WTC11 (cell line): ENCODE results near the gene SLITRK6. TPM values are rescaled to one million over a fixed set of nuclear protein-coding genes. Genes with fewer than 3 reads are reported as not detected.
A peak's percentile ranks its signal among the peaks of the same experiment; 100 is the strongest.

Experiments
- ATAC-seq: fragments of 200-7000 bp; cut with Tn5 transposase; 2 replicates; pipeline ENCODE4 v1.10.0; 2021; ENCODE audit warnings: mild to moderate bottlenecking, moderate library complexity
- CTCF ChIA-PET: fragments of 300-600 bp; sonication (Branson Sonifier 250); formaldehyde crosslinking; loops from one replicate; lab custom pipeline; 2021; ENCODE audit warnings: antibody characterized with exemption; lab: Charles Lee
- POLR2A ChIA-PET: fragments of 350-600 bp; sonication (Branson Sonifier 250); formaldehyde crosslinking; loops from one replicate; lab custom pipeline; 2021; ENCODE audit warnings: antibody characterized with exemption; lab: Charles Lee
- DNase-seq: peaks from one replicate; pipeline ENCODE4 v3.0.0; 2021; ENCODE audit warnings: low spot score
- H3K27ac Mint-ChIP-seq: 2 replicates; pipeline ENCODE4 v1.8.0; 2021; ENCODE audit warnings: mixed read lengths
- H3K27me3 Mint-ChIP-seq: 2 replicates; pipeline ENCODE4 v1.8.0; 2021; ENCODE audit warnings: low read depth, mild to moderate bottlenecking, moderate library complexity, mixed read lengths
- H3K36me3 Mint-ChIP-seq: 2 replicates; pipeline ENCODE4 v1.8.0; 2021; ENCODE audit warnings: mixed read lengths
- H3K4me1 Mint-ChIP-seq: 2 replicates; pipeline ENCODE4 v1.8.0; 2022; ENCODE audit warnings: mixed read lengths
- H3K4me3 Mint-ChIP-seq: 2 replicates; pipeline ENCODE4 v1.8.0; 2021; ENCODE audit warnings: mild to moderate bottlenecking, moderate library complexity, mixed read lengths
- H3K9me3 Mint-ChIP-seq: 2 replicates; pipeline ENCODE4 v1.8.0; 2021; ENCODE audit warnings: mixed read lengths
- AFF4 ChIP-seq: sonication (generic); formaldehyde crosslinking; IDR thresholded peaks from 2 replicates; pipeline ENCODE4 v1.8.1; 2023; ENCODE audit warnings: mild to moderate bottlenecking, missing genetic modification reagents, borderline replicate concordance
- ATF1 ChIP-seq: sonication (generic); formaldehyde crosslinking; IDR thresholded peaks from 2 replicates; pipeline ENCODE4 v1.8.1; 2023; ENCODE audit warnings: mild to moderate bottlenecking, moderate library complexity, missing genetic modification reagents
- ATF3 ChIP-seq: sonication (generic); formaldehyde crosslinking; conservative IDR thresholded peaks from 2 replicates; pipeline ENCODE4 v1.8.1; 2022; ENCODE audit warnings: mild to moderate bottlenecking, missing genetic modification reagents
- CTCF ChIP-seq: fragments of 200-600 bp; IDR thresholded peaks from 2 replicates; pipeline ENCODE4 v1.8.0; 2022; ENCODE audit warnings: antibody characterized with exemption
- ELF4 ChIP-seq: sonication (generic); formaldehyde crosslinking; IDR thresholded peaks from 2 replicates; pipeline ENCODE4 v1.8.1; 2022; ENCODE audit warnings: low read depth, mild to moderate bottlenecking, moderate library complexity, missing genetic modification reagents
- FOXJ3 ChIP-seq: sonication (generic); formaldehyde crosslinking; IDR thresholded peaks from 2 replicates; pipeline ENCODE4 v1.9.0; 2021; ENCODE audit warnings: missing genetic modification reagents, mild to moderate bottlenecking, borderline replicate concordance
- GTF2I ChIP-seq: fragments of 250-450 bp; sonication (Bioruptor Pico); conservative IDR thresholded peaks from 2 replicates; pipeline ENCODE4 v1.4.0; 2021; ENCODE audit warnings: mild to moderate bottlenecking
- JAZF1 ChIP-seq: fragments of 250-450 bp; sonication (Bioruptor Pico); IDR thresholded peaks from 2 replicates; pipeline ENCODE4 v1.9.0; 2021; ENCODE audit warnings: moderate library complexity, mild to moderate bottlenecking, inconsistent platforms
- KAT7 ChIP-seq: sonication (generic); formaldehyde crosslinking; IDR thresholded peaks from 2 replicates; pipeline ENCODE4 v1.8.1; 2023; ENCODE audit warnings: missing genetic modification reagents, mild to moderate bottlenecking, borderline replicate concordance
- NR3C1 ChIP-seq: sonication (generic); formaldehyde crosslinking; conservative IDR thresholded peaks from 2 replicates; pipeline ENCODE4 v1.8.1; 2023; ENCODE audit warnings: low read depth, mild to moderate bottlenecking, missing genetic modification reagents
- SMAD4 ChIP-seq: sonication (generic); formaldehyde crosslinking; IDR thresholded peaks from 2 replicates; pipeline ENCODE4 v1.8.0; 2022; ENCODE audit warnings: mild to moderate bottlenecking, missing genetic modification reagents
- TEAD1 ChIP-seq: sonication (generic); formaldehyde crosslinking; IDR thresholded peaks from 2 replicates; pipeline ENCODE4 v1.8.0; 2022; ENCODE audit warnings: mild to moderate bottlenecking, missing genetic modification reagents
- USF2 ChIP-seq: sonication (generic); formaldehyde crosslinking; IDR thresholded peaks from 2 replicates; pipeline ENCODE4 v1.8.1; 2023; ENCODE audit warnings: mild to moderate bottlenecking, missing genetic modification reagents, moderate library complexity
- ZNF219 ChIP-seq: sonication (generic); formaldehyde crosslinking; IDR thresholded peaks from 2 replicates; pipeline ENCODE4 v1.8.0; 2023; ENCODE audit warnings: missing genetic modification reagents, mild to moderate bottlenecking, borderline replicate concordance
- ZNF263 ChIP-seq: sonication (generic); formaldehyde crosslinking; IDR thresholded peaks from 2 replicates; pipeline ENCODE4 v1.8.1; 2022; ENCODE audit warnings: low read depth, mild to moderate bottlenecking, moderate library complexity, missing genetic modification reagents
- ZNF396 ChIP-seq: fragments of 250-450 bp; sonication (Bioruptor Pico); IDR thresholded peaks from 2 replicates; pipeline ENCODE4 v1.8.0; 2021; ENCODE audit warnings: mild to moderate bottlenecking, moderate library complexity, borderline replicate concordance
- ZNF671 ChIP-seq: fragments of 250-450 bp; sonication (Bioruptor Pico); IDR thresholded peaks from 2 replicates; pipeline ENCODE4 v1.8.0; 2021; ENCODE audit warnings: mild to moderate bottlenecking
- total RNA-seq: library from RNA; stranded (reverse); gene quantifications from 3 replicates; pipeline ENCODE4 v1.2.3, GENCODE V29; 2021

Gene SLITRK6
- total RNA-seq, 1 experiment from 2014 or later = 0.04 TPM

- Mint-ChIP-seq H3K36me3 (no peaks in the 10 kb centered on the region), H3K9me3 (no peaks in the 10 kb centered on the region), H3K4me3 (no peak overlapping the region), H3K4me1 (no peaks in the 10 kb centered on the region)
- POLR2A ChIA-PET = no interaction called here
- no peak for DNase-seq
- TF ChIP-seq AFF4 (CRISPR knock-in tag) (no peak), CTCF (peak; percentile 43; the same call in 1 of the 2 replicates)
- TF ChIP-seq, all 79 proteins: peak for 1
- no peak overlapping the region for H3K27ac Mint-ChIP-seq
- no peaks in the 10 kb centered on the region for H3K27me3 Mint-ChIP-seq
- CTCF ChIA-PET = interaction anchor here (0.7 to 1.4 kb wide), 6 partner anchors 9 to 984 kb away, joined by 3 to 6 read pairs (median 4); no protein-coding TSS in a partner anchor
- ATAC-seq = no peak
Observed at GRCh38 chr13:85828094-85828684, 29.0 kb upstream of the SLITRK6 start.

GRCh38 chr13:85825454-85825853, 26.2 kb upstream of the SLITRK6 start:
- Mint-ChIP-seq H3K36me3 (no peaks in the 10 kb centered on the region), H3K9me3 (no peaks in the 10 kb centered on the region), H3K4me1 (no peaks in the 10 kb centered on the region), H3K27me3 (no peaks in the 10 kb centered on the region), H3K4me3 (no peak overlapping the region), H3K27ac (no peak overlapping the region)
- ChIA-PET CTCF (no interaction called here), POLR2A (no interaction called here)
- ATAC-seq = no peak
- DNase-seq = no peak
- TF ChIP-seq JAZF1 (CRISPR knock-in tag) (no peak), ZNF396 (CRISPR knock-in tag) (no peak), KAT7 (no peak), USF2 (CRISPR knock-in tag) (no peak), ATF1 (CRISPR knock-in tag) (no peak)

GRCh38 chr13:85823832-85824231, 24.6 kb upstream of the SLITRK6 start:
- no peak overlapping the region for H3K27ac Mint-ChIP-seq
- POLR2A ChIA-PET = no interaction called here
- H3K9me3 Mint-ChIP-seq = no peaks in the 10 kb centered on the region
- TF ChIP-seq SMAD4 = no peak
- TF ChIP-seq AFF4 (CRISPR knock-in tag) = no peak
- no peak for TF ChIP-seq ZNF263 (CRISPR knock-in tag)
- no peak for TF ChIP-seq ZNF671
- TF ChIP-seq ZNF219 (CRISPR knock-in tag) = no peak
- no peak for TF ChIP-seq GTF2I (CRISPR knock-in tag)
- TF ChIP-seq ELF4 = no peak
- TF ChIP-seq CTCF = no peak
- TF ChIP-seq ATF3 (CRISPR knock-in tag) = no peak
- no peak for TF ChIP-seq FOXJ3 (CRISPR knock-in tag)
- TF ChIP-seq NR3C1 = no peak
- no peak for TF ChIP-seq TEAD1
- no peak for ATAC-seq
- H3K4me3 Mint-ChIP-seq = no peak overlapping the region
- H3K27me3 Mint-ChIP-seq = no peaks in the 10 kb centered on the region
- H3K4me1 Mint-ChIP-seq = no peaks in the 10 kb centered on the region
- CTCF ChIA-PET = interaction anchor here (0.5 kb wide), 1 partner anchor 918 kb away, joined by 3 read pairs; no protein-coding TSS in a partner anchor
- no peaks in the 10 kb centered on the region for H3K36me3 Mint-ChIP-seq
- DNase-seq = no peak
